SK-N-DZ (cell line): ENCODE measurements around the gene NBDY. TPM values are rescaled to one million over a fixed set of nuclear protein-coding genes. Genes with fewer than 3 reads are reported as not detected.
A peak's percentile ranks its signal among the peaks of the same experiment; 100 is the strongest.
"Not testable (repeated sequence)": the region's sequence is repeated elsewhere in the genome, so short reads cannot be mapped to it uniquely, and the experiment has no call there.

ENCODE experiments used
- DNase-seq: peaks from one replicate; pipeline ENCODE4 v3.0.0-alpha.2; 2015; ENCODE audit warnings: low spot score
- polyA plus RNA-seq, 2 experiments: library from polyadenylated mRNA; depleted of rRNA; stranded (reverse); fragments of >200 nt; gene quantifications; 2 replicates each; pipeline ENCODE4 v1.2.3, GENCODE V29; 2014

NBDY gene
- 10.3 and 12.6 TPM in 2 replicates for polyA plus RNA-seq (2014; cell fraction: cytosol; rRNA removed)
- 3.9 and 7.2 TPM in 2 replicates for polyA plus RNA-seq (2014; cell fraction: nucleus; rRNA removed)

- DNase-seq = peak; percentile 63
These were observed at the start of gene NBDY for GRCh38 chrX:56729152-56729850. TSS of gene NBDY (plus strand) at chrX:56729243. CDS start at chrX:56729354, 111 bp downstream.

- not testable (repeated sequence) for DNase-seq
These were observed 24.5 kb upstream of the NBDY start for GRCh38 chrX:56704530-56704929.

- peak; percentile 46 for DNase-seq
These were observed 2.4 kb upstream of the NBDY start for GRCh38 chrX:56726605-56727004.

GRCh38 chrX:56727531-56727930 is 1.5 kb upstream of the NBDY start:
- DNase-seq = no peak

GRCh38 chrX:56728321-56728720 is 722 bp upstream of the NBDY start:
- peak; percentile 36 for DNase-seq

GRCh38 chrX:56728752-56729151 is 291 bp upstream of the NBDY start:
- peak; percentile 21 for DNase-seq

- peak; percentile 54 for DNase-seq
These were observed 4.5 kb downstream of the NBDY start for GRCh38 chrX:56733459-56734046.

GRCh38 chrX:56736219-56736618 is 7.2 kb downstream of the NBDY start:
- no peak for DNase-seq

- DNase-seq = no peak
These were observed 9.6 kb downstream of the NBDY start for GRCh38 chrX:56738670-56739069.

- no peak for DNase-seq
These were observed 16.0 kb downstream of the NBDY start for GRCh38 chrX:56744996-56745395.

GRCh38 chrX:56746996-56747395 is 18.0 kb downstream of the NBDY start:
- DNase-seq = no peak

- DNase-seq = no peak
These were observed 22.0 kb downstream of the NBDY start for GRCh38 chrX:56751071-56751470.

GRCh38 chrX:56757327-56757726 is 28.3 kb downstream of the NBDY start:
- no peak for DNase-seq

GRCh38 chrX:56758456-56758855 is 29.4 kb downstream of the NBDY start:
- no peak for DNase-seq

- DNase-seq = no peak
These were observed 30.8 kb downstream of the NBDY start for GRCh38 chrX:56759736-56760409.

- DNase-seq = not testable (repeated sequence)
These were observed 31.5 kb downstream of the NBDY start for GRCh38 chrX:56760410-56761124.

- no peak for DNase-seq
These were observed 32.1 kb downstream of the NBDY start for GRCh38 chrX:56761167-56761566.

GRCh38 chrX:56762220-56762619 is 33.2 kb downstream of the NBDY start:
- DNase-seq = no peak

- DNase-seq = no peak
These were observed 33.9 kb downstream of the NBDY start for GRCh38 chrX:56762707-56763555.

- DNase-seq = peak; percentile 76
These were observed 34.6 kb downstream of the NBDY start for GRCh38 chrX:56763556-56764152.
